Brain microvascular endothelial cell (primary cell): ENCODE results near the gene CRTAP.
"Not testable (repeated sequence)": the region's sequence is repeated elsewhere in the genome, so short reads cannot be mapped to it uniquely, and the experiment has no call there.

Experiments used
- DNase-seq: peaks from one replicate; pipeline ENCODE4 v3.0.0-alpha.2; 2020
- H3K27ac ChIP-seq: fragments of 250-450 bp; sonication (Bioruptor Pico); 2 replicates; pipeline ENCODE4 v1.5.1; 2020; ENCODE audit warnings: mild to moderate bottlenecking, moderate library complexity
- H3K27me3 ChIP-seq: fragments of 250-450 bp; sonication (Bioruptor Pico); replicated peaks from 2 replicates; pipeline ENCODE4 v1.5.1; 2020; ENCODE audit warnings: mild to moderate bottlenecking
- H3K36me3 ChIP-seq: fragments of 250-450 bp; sonication (Bioruptor Pico); replicated peaks from 2 replicates; pipeline ENCODE4 v1.5.1; 2020; ENCODE audit warnings: mild to moderate bottlenecking
- H3K4me3 ChIP-seq: 2 replicates; pipeline ENCODE4 v1.5.1; 2011; ENCODE audit warnings: low read depth, mild to moderate bottlenecking, control low read depth, low read length, moderate library complexity
- in situ Hi-C: cut with HindIII; loops from 2 replicates; pipeline ENCODE4 v1.10.0; 2017; ENCODE audit warnings: low sequenced_read_pairs, low pct_ligation_motif_present
- TF ChIP-seq, protein P1 (sequence below): IDR thresholded peaks from 2 replicates; pipeline ENCODE4 v1.5.1; 2011; ENCODE audit warnings: low read depth, mild to moderate bottlenecking, moderate library complexity, low read length, control low read depth, inconsistent platforms; ENCODE audit errors: missing control alignments

The CRTAP gene

DNA sequence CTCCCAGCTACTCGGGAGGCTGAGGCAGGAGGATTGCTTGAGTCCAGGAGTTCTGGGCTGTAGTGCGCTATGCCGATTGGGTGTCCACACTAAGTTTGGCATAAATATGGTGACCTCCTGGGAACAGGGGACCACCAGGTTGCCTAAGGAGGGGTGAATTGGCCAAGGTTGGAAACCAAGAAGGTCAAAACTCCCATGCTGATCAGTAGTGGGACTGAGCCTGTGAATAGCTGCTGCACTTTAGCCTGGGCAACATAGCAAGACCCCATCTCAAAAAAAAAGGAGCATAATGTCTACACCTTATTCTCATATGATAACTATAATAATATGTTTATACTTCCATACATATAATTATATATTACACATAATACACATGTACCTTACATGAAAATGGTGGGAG, 10.8 kb upstream of the CRTAP start:
- no peak for DNase-seq
- no peaks in the 10 kb centered on the region for H3K27me3 ChIP-seq

GRCh38 chr3:33103480-33103879, 10.3 kb upstream of the CRTAP start:
- in situ Hi-C loops, result no loop called here
- Histone ChIP-seq H3K36me3 (no peaks in the 10 kb centered on the region), H3K4me3 (no peak overlapping the region), H3K27me3 (no peaks in the 10 kb centered on the region), H3K27ac (no peak overlapping the region)
- TF ChIP-seq, protein P1, sequence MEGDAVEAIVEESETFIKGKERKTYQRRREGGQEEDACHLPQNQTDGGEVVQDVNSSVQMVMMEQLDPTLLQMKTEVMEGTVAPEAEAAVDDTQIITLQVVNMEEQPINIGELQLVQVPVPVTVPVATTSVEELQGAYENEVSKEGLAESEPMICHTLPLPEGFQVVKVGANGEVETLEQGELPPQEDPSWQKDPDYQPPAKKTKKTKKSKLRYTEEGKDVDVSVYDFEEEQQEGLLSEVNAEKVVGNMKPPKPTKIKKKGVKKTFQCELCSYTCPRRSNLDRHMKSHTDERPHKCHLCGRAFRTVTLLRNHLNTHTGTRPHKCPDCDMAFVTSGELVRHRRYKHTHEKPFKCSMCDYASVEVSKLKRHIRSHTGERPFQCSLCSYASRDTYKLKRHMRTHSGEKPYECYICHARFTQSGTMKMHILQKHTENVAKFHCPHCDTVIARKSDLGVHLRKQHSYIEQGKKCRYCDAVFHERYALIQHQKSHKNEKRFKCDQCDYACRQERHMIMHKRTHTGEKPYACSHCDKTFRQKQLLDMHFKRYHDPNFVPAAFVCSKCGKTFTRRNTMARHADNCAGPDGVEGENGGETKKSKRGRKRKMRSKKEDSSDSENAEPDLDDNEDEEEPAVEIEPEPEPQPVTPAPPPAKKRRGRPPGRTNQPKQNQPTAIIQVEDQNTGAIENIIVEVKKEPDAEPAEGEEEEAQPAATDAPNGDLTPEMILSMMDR, result no peak
- no peak for DNase-seq

More for the DNA sequence above, 10.8 kb upstream of the CRTAP start:
- Histone ChIP-seq H3K27ac (no peak overlapping the region), H3K4me3 (no peak overlapping the region), H3K36me3 (no peaks in the 10 kb centered on the region)
- TF ChIP-seq, protein P1, result no peak
- in situ Hi-C loops, result no loop called here

- DNase-seq, result no peak
- in situ Hi-C loops, result no loop called here
- Histone ChIP-seq H3K27me3 (no peaks in the 10 kb centered on the region), H3K27ac (no peak overlapping the region), H3K4me3 (no peak overlapping the region), H3K36me3 (no peaks in the 10 kb centered on the region)
- TF ChIP-seq, protein P1, result no peak
Observed at GRCh38 chr3:33104803-33105202, 9.0 kb upstream of the CRTAP start.

- H3K27me3 ChIP-seq, result no peaks in the 10 kb centered on the region
- no peak overlapping the region for H3K27ac ChIP-seq
- H3K36me3 ChIP-seq, result no peaks in the 10 kb centered on the region
- no peak overlapping the region for H3K4me3 ChIP-seq
- in situ Hi-C loops, result no loop called here
- DNase-seq, result no peak
- TF ChIP-seq, protein P1, result no peak
Observed at GRCh38 chr3:33105341-33105948, 8.4 kb upstream of the CRTAP start.

DNA sequence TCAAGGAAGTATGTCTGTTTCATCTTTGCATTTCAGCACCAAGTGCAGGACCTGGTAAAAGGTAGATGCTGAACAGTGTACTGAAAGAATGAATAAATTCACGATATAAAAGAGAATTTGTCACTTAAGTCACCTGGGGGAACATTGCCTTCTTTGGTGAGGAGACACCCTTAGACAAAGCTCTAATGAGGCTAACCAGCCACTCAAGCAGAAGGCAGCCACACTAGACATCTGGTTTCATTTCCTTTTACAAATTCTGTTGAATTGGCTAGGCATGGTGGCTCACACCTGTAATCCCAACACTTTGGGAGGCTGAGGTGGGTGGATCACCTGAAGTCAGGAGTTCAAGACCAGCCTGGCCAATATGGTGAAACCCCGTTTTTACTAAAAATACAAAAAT, 7.0 kb upstream of the CRTAP start:
- H3K27ac ChIP-seq, H3K36me3 ChIP-seq, H3K27me3 ChIP-seq, DNase-seq, H3K4me3 ChIP-seq, in situ Hi-C loops: not testable (repeated sequence)

GRCh38 chr3:33111581-33111980, 2.2 kb upstream of the CRTAP start:
- Histone ChIP-seq H3K27me3 (no peaks in the 10 kb centered on the region), H3K36me3 (no peaks in the 10 kb centered on the region), H3K4me3 (no peak overlapping the region), H3K27ac (no peak overlapping the region)
- in situ Hi-C loops, result no loop called here
- TF ChIP-seq, protein P1, result no peak
- DNase-seq, result no peak
